Retinal pigment epithelial cell (primary cell): ENCODE data around the gene PIWIL4.
A peak's percentile ranks its signal among the peaks of the same experiment; 100 is the strongest.

Experiments
- DNase-seq: peaks from one replicate; pipeline ENCODE4 v3.0.0-alpha.2; 2010; ENCODE audit warnings: low read depth
- H3K4me3 ChIP-seq: 2 replicates; pipeline ENCODE4 v1.5.1; 2011; ENCODE audit warnings: mild to moderate bottlenecking, low read length, control low read depth, moderate library complexity
- CTCF ChIP-seq: conservative IDR thresholded peaks from 2 replicates; pipeline ENCODE4 v1.5.1; 2011; ENCODE audit warnings: low read depth, low read length, control low read depth, inconsistent platforms

The PIWIL4 gene

DNA sequence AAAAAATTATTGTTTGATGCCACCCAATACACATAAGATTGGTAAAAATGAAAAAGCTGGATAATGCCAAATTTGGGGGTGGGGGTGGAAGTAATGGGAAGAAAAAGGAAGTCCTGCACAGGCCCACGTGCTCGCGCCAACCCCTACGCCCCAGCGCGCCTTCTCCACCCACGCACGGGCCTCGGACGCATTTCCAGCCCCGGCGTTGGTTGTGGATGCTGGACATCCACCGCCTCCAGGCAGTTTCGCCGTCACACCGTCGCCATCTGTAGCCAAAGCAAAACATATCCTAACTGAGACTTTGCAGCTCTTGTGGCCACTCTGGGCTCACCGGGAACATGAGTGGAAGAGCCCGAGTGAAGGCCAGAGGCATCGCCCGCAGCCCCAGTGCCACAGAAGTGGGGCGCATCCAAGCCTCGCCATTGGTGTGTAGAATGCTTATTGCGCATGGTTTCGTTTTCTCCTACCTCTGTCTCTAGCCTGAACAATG lies at the start of gene PIWIL4:
Gene PIWIL4 (plus strand): TSS at position 188 of the 490 bp plus-strand sequence. CDS start 151 bp downstream, at position 339.
- TF ChIP-seq CTCF = no peak
- DNase-seq = no peak
- H3K4me3 ChIP-seq = no peak within 1 kb of the TSS

DNA sequence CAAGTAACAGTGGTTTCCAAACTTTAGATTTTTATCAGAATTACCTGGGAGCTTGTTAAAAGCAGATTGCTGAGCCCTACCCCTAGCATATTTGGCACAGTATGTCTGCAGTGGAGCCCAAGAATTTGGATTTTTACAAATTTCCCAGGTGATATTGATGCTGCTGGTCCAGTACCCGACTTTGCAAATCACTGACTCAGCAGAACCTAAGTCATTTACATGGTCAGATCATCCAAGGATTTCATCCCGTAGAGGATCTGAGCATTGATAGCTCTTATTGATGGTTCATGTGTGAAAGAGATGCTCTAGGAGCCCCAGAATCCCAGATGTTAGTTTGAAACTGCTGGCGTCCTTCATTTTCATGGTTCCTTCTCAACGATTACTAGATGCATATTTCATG lies 48.9 kb upstream of the PIWIL4 start:
- no peak overlapping the region for H3K4me3 ChIP-seq
- TF ChIP-seq CTCF = no peak
- no peak for DNase-seq

- no peak for DNase-seq
- no peak overlapping the region for H3K4me3 ChIP-seq
- TF ChIP-seq CTCF = peak; percentile 58
These were observed 47.6 kb upstream of the PIWIL4 start for GRCh38 chr11:94519478-94520084.

DNA sequence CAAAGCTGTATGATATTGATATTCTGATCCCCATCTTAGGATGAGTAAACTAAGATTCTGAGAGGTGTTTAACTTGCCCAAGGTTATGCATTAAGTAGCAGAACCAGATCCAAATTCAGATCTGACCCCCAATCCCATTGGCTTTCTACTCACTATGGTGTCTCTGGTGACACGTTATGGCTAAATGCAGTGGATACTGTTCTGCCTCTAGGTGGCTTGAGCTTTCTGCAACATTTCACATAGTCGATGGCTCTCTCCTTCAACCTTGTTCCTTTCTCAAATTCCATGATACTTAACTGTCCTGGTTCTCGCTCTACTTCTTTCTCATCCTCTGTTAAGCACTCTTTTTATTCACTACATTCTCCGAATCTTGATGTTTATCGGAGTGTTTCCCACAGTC lies 45.5 kb upstream of the PIWIL4 start:
- peak; percentile 53 for TF ChIP-seq CTCF
- H3K4me3 ChIP-seq = no peak overlapping the region
- no peak for DNase-seq

GRCh38 chr11:94524341-94524740 lies 42.8 kb upstream of the PIWIL4 start:
- no peak for DNase-seq
- no peak overlapping the region for H3K4me3 ChIP-seq
- TF ChIP-seq CTCF = no peak

- no peak overlapping the region for H3K4me3 ChIP-seq
- DNase-seq = peak; percentile 44
- TF ChIP-seq CTCF = no peak
These were observed 41.4 kb upstream of the PIWIL4 start for GRCh38 chr11:94525546-94526324.
